ENCODE data around the gene IL3RA. TPM values are rescaled to one million over a fixed set of nuclear protein-coding genes. Genes with fewer than 3 reads are reported as not detected.
"Not testable (repeated sequence)": the region's sequence is repeated elsewhere in the genome, so short reads cannot be mapped to it uniquely, and the experiment has no call there.

The IL3RA gene
- total and polyA plus RNA-seq, 5 experiments from 2014 or later: 0.14 to 0.36 (median 0.24) TPM; not detected in 2

DNA sequence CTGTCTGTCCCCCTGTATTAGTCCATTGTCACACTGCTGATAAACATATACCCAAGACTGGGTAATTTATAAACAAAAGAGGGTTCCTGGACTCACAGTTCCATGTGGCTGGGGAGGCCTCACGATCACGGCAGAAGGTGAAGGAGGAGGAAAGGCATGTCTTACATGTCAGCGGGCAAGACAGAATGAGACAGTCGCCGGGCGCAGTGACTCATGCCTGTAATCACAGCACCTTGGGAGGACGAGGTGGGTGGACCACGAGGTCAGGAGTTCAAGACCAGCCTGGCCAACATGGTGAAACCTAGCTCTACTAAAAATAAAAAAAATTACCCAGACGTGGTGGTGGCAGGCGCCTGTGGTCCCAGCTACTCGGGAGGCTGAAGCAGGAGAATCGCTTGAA is 24.7 kb downstream of the IL3RA start:
- peaks cover 0 to 22% (median 7%) of the 10 kb centered on the region in 4 donors for H3K4me1 Mint-ChIP-seq
- peak overlapping the region in 4 of 10 donors; percentile 34 to 95 (median 62) for H3K27ac Mint-ChIP-seq
- POLR2A ChIA-PET: no interaction called here

DNA sequence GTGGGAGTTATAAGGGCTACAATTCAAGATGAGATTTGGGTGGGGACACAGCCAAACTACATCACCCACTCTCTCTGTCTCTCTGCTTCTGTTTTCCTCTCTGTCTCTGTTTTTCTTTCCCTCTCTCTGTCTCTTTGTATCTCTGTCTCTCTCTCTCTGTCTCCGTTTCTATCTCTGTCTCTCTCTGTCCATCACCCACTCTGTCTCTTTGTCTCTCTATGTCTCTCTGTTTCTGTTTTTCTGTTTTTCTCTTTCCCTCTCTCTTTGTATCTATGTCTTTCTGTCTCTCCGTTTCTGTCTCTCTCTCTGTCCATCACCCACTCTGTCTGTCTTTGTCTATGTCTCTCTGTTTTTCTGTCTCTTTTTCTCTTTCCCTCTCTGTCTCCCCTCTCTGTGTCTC is 25.3 kb downstream of the IL3RA start:
- POLR2A ChIA-PET: no interaction called here
- Mint-ChIP-seq H3K4me3 (no peak overlapping the region), H3K27me3 (no peaks in the 10 kb centered on the region), H3K9me3 (peaks cover 0 to 7% (median 0%) of the 10 kb centered on the region in 9 donors), H3K4me1 (peaks cover 0 to 22% (median 7%) of the 10 kb centered on the region in 4 donors), H3K27ac (peak overlapping the region in 8 of 10 donors; percentile 4 to 92 (median 64)), H3K36me3 (peaks cover 3 to 63% (median 29%) of the 10 kb centered on the region in 3 donors)
- ATAC-seq (no peak), DNase-seq (no peak)

More for the DNA sequence above, 24.7 kb downstream of the IL3RA start:
- DNase-seq: no peak
- Mint-ChIP-seq H3K27me3 (no peaks in the 10 kb centered on the region), H3K4me3 (no peak overlapping the region), H3K36me3 (peaks cover 3 to 63% (median 29%) of the 10 kb centered on the region in 3 donors), H3K9me3 (peaks cover 0 to 7% (median 0%) of the 10 kb centered on the region in 9 donors)
- ATAC-seq: no peak

DNA sequence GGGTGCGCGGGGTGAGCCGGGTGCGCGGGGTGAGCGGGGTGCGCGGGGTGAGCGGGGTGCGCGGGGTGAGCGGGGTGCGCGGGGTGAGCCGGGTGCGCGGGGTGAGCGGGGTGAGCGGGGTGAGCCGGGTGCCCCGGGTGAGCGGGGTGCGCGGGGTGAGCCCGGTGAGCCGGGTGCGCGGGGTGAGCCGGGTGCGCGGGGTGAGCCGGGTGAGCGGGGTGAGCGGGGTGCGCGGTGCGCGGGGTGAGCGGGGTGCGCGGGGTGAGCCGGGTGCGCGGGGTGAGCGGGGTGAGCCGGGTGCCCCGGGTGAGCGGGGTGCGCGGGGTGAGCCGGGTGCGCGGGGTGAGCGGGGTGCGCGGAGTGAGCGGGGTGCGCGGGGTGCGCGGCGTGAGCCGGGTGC is 29.8 kb downstream of the IL3RA start:
- DNase-seq, ATAC-seq, H3K4me1 Mint-ChIP-seq, H3K27ac Mint-ChIP-seq, H3K9me3 Mint-ChIP-seq, H3K4me3 Mint-ChIP-seq, H3K27me3 Mint-ChIP-seq, POLR2A ChIA-PET: not testable (repeated sequence)
- peaks cover 0 to 39% (median 16%) of the 10 kb centered on the region in 3 donors for H3K36me3 Mint-ChIP-seq

DNA sequence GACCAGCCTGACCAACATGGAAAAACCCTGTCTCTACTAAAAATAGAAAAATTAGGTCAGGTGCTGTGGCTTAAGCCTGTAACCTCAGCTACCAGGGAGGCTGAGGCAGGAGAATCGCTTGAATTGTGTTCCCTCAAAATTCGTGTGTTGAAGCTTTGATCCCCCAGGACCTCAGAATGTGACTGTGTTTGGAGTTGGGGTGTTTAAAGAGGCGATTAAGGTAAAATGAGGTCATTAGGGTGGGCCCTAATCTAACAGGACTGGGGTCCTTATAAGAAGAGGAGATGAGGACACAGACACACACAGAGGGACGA is 31.8 kb downstream of the IL3RA start:
- Mint-ChIP-seq H3K4me1 (peaks cover 0 to 5% (median 1%) of the 10 kb centered on the region in 4 donors), H3K9me3 (no peaks in the 10 kb centered on the region), H3K36me3 (peaks cover 0 to 23% (median 8%) of the 10 kb centered on the region in 3 donors), H3K27me3 (no peaks in the 10 kb centered on the region), H3K27ac (peak overlapping the region in 3 of 10 donors; percentile 5 to 85 (median 11)), H3K4me3 (peak overlapping the region in 1 of 10 donors; percentile 18)
- POLR2A ChIA-PET: no interaction called here
- DNase-seq: no peak
- ATAC-seq: no peak

DNA sequence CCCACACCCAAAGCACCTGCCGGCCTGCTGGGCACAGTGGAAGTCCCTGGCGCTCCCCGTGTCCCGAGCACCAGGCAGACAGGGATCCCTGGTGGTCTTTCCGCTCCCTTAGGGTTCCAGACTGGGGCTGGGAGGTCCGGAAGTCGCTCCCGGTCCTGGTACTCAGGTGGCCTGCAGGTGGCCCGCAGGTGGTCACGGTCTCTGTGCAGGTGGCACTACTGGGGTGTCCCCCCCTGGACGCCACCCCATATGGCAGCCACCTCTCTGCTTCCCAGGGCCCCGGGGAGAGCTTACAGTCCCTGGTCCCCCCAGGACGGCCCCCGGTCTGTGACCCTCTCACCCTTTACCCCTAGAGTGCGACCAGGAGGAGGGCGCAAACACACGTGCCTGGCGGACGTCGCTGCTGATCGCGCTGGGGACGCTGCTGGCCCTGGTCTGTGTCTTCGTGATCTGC is 41.7 kb downstream of the IL3RA start:
- peaks cover 5 to 15% (median 7%) of the 10 kb centered on the region in 4 donors for H3K4me1 Mint-ChIP-seq
- peaks cover 0 to 24% (median 1%) of the 10 kb centered on the region in 3 donors for H3K36me3 Mint-ChIP-seq
- ATAC-seq: no peak
- H3K27ac Mint-ChIP-seq: peak overlapping the region in 1 of 10 donors; percentile 87
- no peaks in the 10 kb centered on the region for H3K9me3 Mint-ChIP-seq
- no peak overlapping the region for H3K4me3 Mint-ChIP-seq
- no peaks in the 10 kb centered on the region for H3K27me3 Mint-ChIP-seq
- POLR2A ChIA-PET: no interaction called here
- DNase-seq: no peak

DNA sequence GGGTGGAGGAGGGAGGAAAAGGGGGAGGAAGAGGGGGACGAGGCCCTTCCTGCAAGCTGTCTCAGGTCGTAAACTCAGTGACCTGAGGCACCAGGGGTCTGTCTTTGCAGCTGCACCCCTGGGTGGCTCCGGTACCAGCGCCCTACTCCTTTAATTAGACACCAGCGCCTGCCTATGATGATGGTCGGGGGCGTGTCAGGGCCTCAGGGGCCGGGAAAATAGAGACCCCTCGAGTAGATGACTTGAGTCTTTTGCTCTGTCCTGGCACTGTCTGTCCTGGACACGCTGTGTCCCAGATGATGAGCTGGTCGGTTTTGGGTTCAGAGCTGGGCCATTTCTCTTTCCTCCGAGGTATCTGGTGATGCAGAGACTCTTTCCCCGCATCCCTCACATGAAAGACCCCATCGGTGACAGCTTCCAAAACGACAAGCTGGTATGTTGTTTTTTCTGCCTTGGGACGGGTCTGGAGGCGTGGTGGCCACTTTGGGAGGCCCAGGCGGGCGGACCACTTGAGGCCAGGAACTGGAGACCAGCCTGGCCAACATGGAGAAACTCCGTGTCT is 44.2 kb downstream of the IL3RA start:
- Mint-ChIP-seq H3K27ac (peak overlapping the region in 3 of 10 donors; percentile 77 to 89 (median 82)), H3K36me3 (peaks cover 0 to 45% (median 22%) of the 10 kb centered on the region in 3 donors), H3K4me1 (peaks cover 5 to 17% (median 7%) of the 10 kb centered on the region in 4 donors), H3K4me3 (peak overlapping the region in 1 of 10 donors; percentile 24), H3K9me3 (no peaks in the 10 kb centered on the region), H3K27me3 (no peaks in the 10 kb centered on the region)
- ATAC-seq: peak in 1 of 2 donors; percentile 7
- DNase-seq: no peak
- POLR2A ChIA-PET: no interaction called here

DNA sequence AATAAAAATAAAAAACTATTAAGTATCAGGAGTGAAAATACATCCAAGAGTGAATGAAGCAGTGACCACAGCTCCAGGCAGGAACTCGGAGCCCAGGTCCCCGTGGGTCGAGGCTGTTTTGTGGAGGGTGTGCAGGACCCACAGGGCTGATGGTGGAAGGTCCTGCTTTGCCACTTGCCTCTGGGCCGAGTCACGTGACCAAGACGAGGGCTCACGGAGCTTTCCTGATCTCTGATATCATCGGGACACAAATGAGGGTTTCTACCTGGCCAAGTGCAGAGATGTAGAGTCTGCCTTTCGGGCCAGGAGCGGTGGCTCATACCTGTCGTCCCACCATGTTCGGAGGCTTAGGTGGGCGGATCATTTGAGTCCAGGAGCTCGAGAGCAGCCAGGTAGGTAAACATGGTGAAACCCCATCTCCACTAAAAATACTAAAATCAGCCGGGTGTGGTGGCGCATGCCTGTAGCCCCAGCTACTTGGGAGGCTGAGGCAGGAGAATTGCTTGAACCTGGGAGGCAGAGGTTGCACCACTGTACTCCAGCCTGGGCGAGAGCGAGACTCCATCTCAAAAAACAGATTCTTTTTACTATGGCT is 48.2 kb downstream of the IL3RA start:
- Mint-ChIP-seq H3K9me3 (no peaks in the 10 kb centered on the region), H3K36me3 (peaks cover 4 to 82% (median 35%) of the 10 kb centered on the region in 3 donors), H3K27me3 (no peaks in the 10 kb centered on the region), H3K4me3 (peak overlapping the region in 2 of 10 donors; percentile 2 to 43), H3K4me1 (peaks cover 22 to 34% (median 22%) of the 10 kb centered on the region in 4 donors), H3K27ac (peak overlapping the region in 4 of 10 donors; percentile 14 to 84 (median 56))
- ATAC-seq: peak in 1 of 2 donors; percentile 2
- POLR2A ChIA-PET: no interaction called here
- DNase-seq: peak in 1 of 10 donors; percentile 25

DNA sequence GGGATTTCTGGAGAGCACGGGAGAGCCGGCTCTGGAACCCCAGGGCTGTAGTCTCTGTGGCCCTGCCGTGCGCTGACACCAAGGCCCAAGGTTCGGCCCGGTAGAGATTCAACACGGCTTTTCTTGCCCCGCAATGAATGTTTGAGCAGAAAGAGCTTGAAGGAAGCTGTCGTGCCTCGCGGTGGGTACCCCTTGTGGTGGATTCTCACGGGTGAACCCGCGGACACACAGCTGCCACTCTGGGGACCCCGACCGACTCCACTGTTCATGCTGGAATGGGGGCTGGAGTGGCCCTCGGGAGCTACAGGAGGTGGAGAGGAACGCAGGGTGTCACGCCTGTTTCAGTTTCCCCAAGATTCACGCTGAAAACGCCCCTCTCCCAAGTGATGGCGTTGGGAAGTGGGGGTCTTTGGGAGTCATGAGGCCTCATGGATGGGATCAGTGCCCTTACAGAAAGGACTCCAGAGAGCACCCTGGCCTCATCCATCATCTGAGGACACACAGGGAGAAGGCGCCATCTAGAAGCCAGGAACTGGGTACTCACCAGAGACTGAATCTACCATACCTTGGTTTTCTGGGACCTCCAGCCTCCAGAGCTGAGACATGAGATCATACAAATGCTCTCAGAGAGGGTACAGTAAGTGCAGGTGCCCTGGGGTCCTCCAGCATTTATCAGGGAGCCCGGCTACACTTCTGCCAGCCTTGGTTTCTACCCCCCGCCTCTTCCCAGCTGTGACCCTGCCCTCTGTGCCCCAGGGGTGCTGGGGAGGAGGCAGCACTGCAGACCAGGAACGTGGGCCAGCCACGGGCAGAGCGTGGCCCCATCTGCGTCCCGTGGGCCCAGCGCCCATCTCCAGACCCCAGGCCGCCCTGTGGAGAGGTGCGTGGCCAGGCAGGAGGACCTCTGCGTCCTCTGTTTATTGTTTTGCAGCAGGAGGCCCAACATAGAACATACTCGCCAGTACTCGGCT is 49.0 kb downstream of the IL3RA start:
- Mint-ChIP-seq H3K9me3 (no peaks in the 10 kb centered on the region), H3K27me3 (no peaks in the 10 kb centered on the region), H3K36me3 (peaks cover 4 to 86% (median 35%) of the 10 kb centered on the region in 3 donors), H3K4me1 (peaks cover 18 to 33% (median 23%) of the 10 kb centered on the region in 4 donors), H3K27ac (peak overlapping the region in 4 of 10 donors; percentile 9 to 68 (median 49)), H3K4me3 (peak overlapping the region in 3 of 10 donors; percentile 2 to 43 (median 33))
- POLR2A ChIA-PET: no interaction called here
- ATAC-seq (peak in 1 of 2 donors; percentile 14), DNase-seq (no peak)

DNA sequence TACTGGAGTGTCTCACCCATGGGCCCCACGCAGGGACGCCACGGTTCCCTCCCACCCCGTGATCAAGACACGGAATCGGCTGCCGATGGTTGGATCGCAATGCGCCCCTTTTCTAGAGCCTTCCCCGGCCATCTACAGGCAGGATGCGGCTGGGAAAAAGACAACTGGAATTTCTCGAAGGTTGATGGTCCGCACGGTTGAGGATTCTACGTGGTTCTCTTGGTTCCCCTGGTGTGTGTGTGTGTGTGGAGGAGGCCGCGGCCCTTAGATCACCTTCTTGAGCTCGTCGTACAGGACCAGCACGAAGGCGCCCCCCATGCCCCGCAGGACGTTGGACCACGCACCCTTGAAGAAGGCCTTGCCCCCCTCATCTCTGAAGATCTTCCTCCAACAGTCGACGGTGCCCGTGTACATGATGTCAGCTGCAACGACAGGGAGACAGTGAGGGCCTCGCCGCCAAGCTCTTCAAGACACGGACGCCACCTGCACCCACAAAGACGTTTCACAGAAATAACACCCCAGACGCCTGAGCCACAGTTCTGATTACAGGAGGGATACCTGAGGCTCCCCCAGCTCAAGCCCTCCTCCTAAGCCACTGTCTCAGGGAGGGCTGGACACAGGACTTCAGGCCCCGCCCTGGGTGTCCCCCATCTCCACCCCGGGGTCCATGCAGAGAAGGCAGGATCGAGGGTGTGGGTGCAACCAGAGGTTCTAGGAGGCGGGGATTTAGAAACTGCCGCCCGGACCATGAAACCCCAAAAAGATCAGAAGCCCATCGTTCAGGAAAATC is 49.9 kb downstream of the IL3RA start:
- Mint-ChIP-seq H3K36me3 (peaks cover 4 to 86% (median 35%) of the 10 kb centered on the region in 3 donors), H3K4me1 (peaks cover 22 to 37% (median 31%) of the 10 kb centered on the region in 4 donors), H3K27ac (peak overlapping the region in 2 of 10 donors; percentile 31 to 58), H3K27me3 (no peaks in the 10 kb centered on the region), H3K4me3 (peak overlapping the region in 2 of 10 donors; percentile 16 to 24), H3K9me3 (no peaks in the 10 kb centered on the region)
- POLR2A ChIA-PET: no interaction called here
- ATAC-seq: no peak
- no peak for DNase-seq

DNA sequence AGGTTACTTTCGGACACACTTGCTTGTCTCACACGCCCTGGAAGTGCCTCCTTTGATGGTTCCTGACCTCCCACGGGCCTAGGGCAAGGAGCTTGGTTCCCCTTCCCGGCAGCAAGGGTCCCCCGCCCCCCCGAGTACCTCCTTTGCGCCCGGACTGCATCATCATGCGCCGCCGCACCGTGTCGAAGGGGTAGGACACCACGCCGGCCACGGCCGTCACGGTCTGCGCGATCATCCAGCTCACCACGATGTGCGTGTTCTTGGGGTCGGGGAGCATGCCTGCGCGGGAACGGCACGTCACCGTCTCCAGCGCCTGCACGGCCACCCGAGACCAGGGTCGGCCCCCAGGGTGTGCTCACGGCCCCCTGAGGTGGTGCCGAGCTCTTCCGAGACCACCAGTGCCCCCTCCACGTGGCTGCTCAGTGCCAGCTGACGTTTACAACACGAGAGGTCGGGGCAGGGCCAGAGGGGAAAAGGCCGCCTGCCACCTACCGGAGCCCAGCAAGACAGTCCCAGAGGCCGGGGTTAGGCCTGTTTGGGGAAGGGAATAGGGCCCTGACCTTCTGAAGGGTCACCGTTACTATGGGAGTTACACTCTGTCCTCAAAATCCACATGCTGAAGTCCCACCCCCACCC is 50.7 kb downstream of the IL3RA start:
- Mint-ChIP-seq H3K27me3 (no peaks in the 10 kb centered on the region), H3K4me3 (peak overlapping the region in 5 of 10 donors; percentile 8 to 73 (median 55)), H3K9me3 (no peaks in the 10 kb centered on the region), H3K27ac (peak overlapping the region in 3 of 10 donors; percentile 24 to 89 (median 29)), H3K36me3 (peaks cover 4 to 82% (median 35%) of the 10 kb centered on the region in 3 donors), H3K4me1 (peaks cover 21 to 37% (median 31%) of the 10 kb centered on the region in 4 donors)
- DNase-seq (no peak), ATAC-seq (no peak)
- POLR2A ChIA-PET: no interaction called here

DNA sequence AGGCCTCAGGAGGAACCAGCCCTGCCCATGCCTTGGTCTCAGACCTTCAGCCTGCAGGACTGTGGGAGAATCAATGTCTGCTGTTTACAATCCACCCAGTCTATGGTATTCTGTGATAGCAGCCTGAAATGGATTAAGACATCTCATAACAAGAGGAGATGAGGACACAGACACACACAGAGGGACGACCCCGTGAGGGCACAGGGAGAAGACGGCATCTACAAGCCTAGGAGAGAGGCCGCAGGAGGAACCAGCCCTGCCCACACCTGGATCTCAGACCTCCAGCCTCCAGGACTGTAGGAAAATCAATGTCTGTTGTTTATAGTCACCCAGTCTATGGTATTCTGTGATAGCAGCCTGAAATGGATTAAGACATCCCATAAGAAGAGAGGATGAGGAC is 52.1 kb downstream of the IL3RA start:
- POLR2A ChIA-PET: no interaction called here
- peaks cover 4 to 73% (median 31%) of the 10 kb centered on the region in 3 donors for H3K36me3 Mint-ChIP-seq
- DNase-seq: no peak

More for the DNA sequence above, 52.1 kb downstream of the IL3RA start:
- H3K27me3 Mint-ChIP-seq: no peaks in the 10 kb centered on the region
- peaks cover 26 to 44% (median 38%) of the 10 kb centered on the region in 4 donors for H3K4me1 Mint-ChIP-seq
- H3K27ac Mint-ChIP-seq: peak overlapping the region in 6 of 10 donors; percentile 11 to 89 (median 42)
- no peak for ATAC-seq
- no peaks in the 10 kb centered on the region for H3K9me3 Mint-ChIP-seq
- H3K4me3 Mint-ChIP-seq: peak overlapping the region in 9 of 10 donors; percentile 7 to 79 (median 64)

Data from naive thymus-derived CD8-positive, alpha-beta T cell (primary cell).